ENCODE measurements around the gene NPTXR.

NPTXR gene

GRCh38 chr22:38835888-38836301, 7.9 kb downstream of the NPTXR start:
- H3K9me2 ChIP-seq (ENCODE audit: low read depth, low read length): no peaks in the 10 kb centered on the region
- H3K27ac ChIP-seq (ENCODE audit: low read depth, low read length, poor library complexity, severe bottlenecking): no peak overlapping the region
- no peak overlapping the region for H3K4me2 ChIP-seq (ENCODE audit: low read length)
- no peaks in the 10 kb centered on the region for H3K4me1 ChIP-seq (ENCODE audit: insufficient read depth, low read length, severe bottlenecking)
- H4K20me1 ChIP-seq (ENCODE audit: insufficient read depth, low read length): no peaks in the 10 kb centered on the region
- no peaks in the 10 kb centered on the region; the same call in 1 of the 2 replicates for H3K27me3 ChIP-seq (ENCODE audit: insufficient read depth, low read length)
- TF ChIP-seq CTCF (IDR thresholded peaks at IDR 0.05; ENCODE audit: low read length): no peak
- H2AFZ ChIP-seq (ENCODE audit: low read length): no peak overlapping the region
- H3F3A ChIP-seq (ENCODE audit: insufficient read depth, low read length): no peaks in the 10 kb centered on the region
- no peaks in the 10 kb centered on the region for H3K79me2 ChIP-seq (ENCODE audit: insufficient read depth, low read length)
- H3K36me3 ChIP-seq (ENCODE audit: insufficient read depth, low read length): no peaks in the 10 kb centered on the region
- no peak overlapping the region for H3K4me3 ChIP-seq (ENCODE audit: low read depth, low read length, poor library complexity, severe bottlenecking)
- no peaks in the 10 kb centered on the region for H3K9me3 ChIP-seq (ENCODE audit: low read length)
- H3K9ac ChIP-seq (ENCODE audit: low read length): no peak overlapping the region

GRCh38 chr22:38834991-38835390, 8.8 kb downstream of the NPTXR start:
- H3K4me2 ChIP-seq (ENCODE audit: low read length): no peak overlapping the region
- no peaks in the 10 kb centered on the region for H3K79me2 ChIP-seq (ENCODE audit: insufficient read depth, low read length)
- no peaks in the 10 kb centered on the region; the same call in 1 of the 2 replicates for H3K27me3 ChIP-seq (ENCODE audit: insufficient read depth, low read length)
- TF ChIP-seq CTCF (IDR thresholded peaks at IDR 0.05; ENCODE audit: low read length): no peak
- TF ChIP-seq EZH2 (IDR thresholded peaks at IDR 0.05; ENCODE audit: borderline replicate concordance, low read length): no peak
- no peaks in the 10 kb centered on the region for H4K20me1 ChIP-seq (ENCODE audit: insufficient read depth, low read length)
- no peaks in the 10 kb centered on the region for H3K9me3 ChIP-seq (ENCODE audit: low read length)
- no peaks in the 10 kb centered on the region for H3K4me1 ChIP-seq (ENCODE audit: insufficient read depth, low read length, severe bottlenecking)
- H2AFZ ChIP-seq (ENCODE audit: low read length): no peak overlapping the region
- H3K9me2 ChIP-seq (ENCODE audit: low read depth, low read length): no peaks in the 10 kb centered on the region
- no peak overlapping the region for H3K27ac ChIP-seq (ENCODE audit: low read depth, low read length, poor library complexity, severe bottlenecking)
- H3F3A ChIP-seq (ENCODE audit: insufficient read depth, low read length): no peaks in the 10 kb centered on the region
- H3K36me3 ChIP-seq (ENCODE audit: insufficient read depth, low read length): no peaks in the 10 kb centered on the region
- no peak overlapping the region for H3K4me3 ChIP-seq (ENCODE audit: low read depth, low read length, poor library complexity, severe bottlenecking)
- H3K9ac ChIP-seq (ENCODE audit: low read length): no peak overlapping the region

GRCh38 chr22:38834215-38834953, 9.4 kb downstream of the NPTXR start:
- H3K4me3 ChIP-seq (ENCODE audit: low read depth, low read length, poor library complexity, severe bottlenecking): no peak overlapping the region
- no peaks in the 10 kb centered on the region for H3K9me3 ChIP-seq (ENCODE audit: low read length)
- TF ChIP-seq EZH2 (IDR thresholded peaks at IDR 0.05; ENCODE audit: borderline replicate concordance, low read length) (no peak), CTCF (IDR thresholded peaks at IDR 0.05; ENCODE audit: low read length) (no peak)
- no peaks in the 10 kb centered on the region for H3F3A ChIP-seq (ENCODE audit: insufficient read depth, low read length)
- H3K79me2 ChIP-seq (ENCODE audit: insufficient read depth, low read length): no peaks in the 10 kb centered on the region
- no peaks in the 10 kb centered on the region for H3K9me2 ChIP-seq (ENCODE audit: low read depth, low read length)
- H3K4me2 ChIP-seq (ENCODE audit: low read length): no peak overlapping the region
- H3K36me3 ChIP-seq (ENCODE audit: insufficient read depth, low read length): no peaks in the 10 kb centered on the region
- no peak overlapping the region for H3K27ac ChIP-seq (ENCODE audit: low read depth, low read length, poor library complexity, severe bottlenecking)
- no peak overlapping the region for H2AFZ ChIP-seq (ENCODE audit: low read length)
- H3K27me3 ChIP-seq (ENCODE audit: insufficient read depth, low read length): no peaks in the 10 kb centered on the region; the same call in 1 of the 2 replicates
- H3K9ac ChIP-seq (ENCODE audit: low read length): no peak overlapping the region
- H4K20me1 ChIP-seq (ENCODE audit: insufficient read depth, low read length): no peaks in the 10 kb centered on the region
- no peaks in the 10 kb centered on the region for H3K4me1 ChIP-seq (ENCODE audit: insufficient read depth, low read length, severe bottlenecking)
